HepG2 (cell line): Measurements from ENCODE around the gene PDE5A. TPM values are rescaled to one million over a fixed set of nuclear protein-coding genes. Genes with fewer than 3 reads are reported as not detected.

ENCODE experiments used
- AHDC1 ChIP-seq: sonication (generic); formaldehyde crosslinking; IDR thresholded peaks from 2 replicates; pipeline ENCODE4 v1.5.1; 2020; ENCODE audit warnings: mild to moderate bottlenecking, missing genetic modification reagents, borderline replicate concordance
- ARID5B ChIP-seq: IDR thresholded peaks from 2 replicates; pipeline ENCODE4 v1.4.0; 2020; ENCODE audit warnings: mild to moderate bottlenecking, missing genetic modification reagents
- ATF5 ChIP-seq: sonication (generic); formaldehyde crosslinking; IDR thresholded peaks from 2 replicates; pipeline ENCODE4 v1.4.0; 2020; ENCODE audit warnings: mild to moderate bottlenecking, low read depth, missing genetic modification reagents
- CHD2 ChIP-seq: IDR thresholded peaks from 2 replicates; pipeline ENCODE4 v1.6.1; 2011; ENCODE audit warnings: low read depth, low read length, improper control_type of control experiment
- FOSL2 ChIP-seq: sonication (generic); formaldehyde crosslinking; IDR thresholded peaks from 2 replicates; pipeline ENCODE4 v1.4.0; 2020; ENCODE audit warnings: missing genetic modification reagents
- HDAC2 ChIP-seq: sonication (generic); formaldehyde crosslinking; IDR thresholded peaks from 2 replicates; pipeline ENCODE4 v1.4.0; 2020; ENCODE audit warnings: missing genetic modification reagents
- HES4 ChIP-seq: sonication (generic); formaldehyde crosslinking; IDR thresholded peaks from 2 replicates; pipeline ENCODE4 v1.9.0; 2021; ENCODE audit warnings: mild to moderate bottlenecking, missing genetic modification reagents, borderline replicate concordance
- HOMEZ ChIP-seq: IDR thresholded peaks from 2 replicates; pipeline ENCODE4 v1.6.1; 2016; ENCODE audit warnings: low read depth
- MED1 ChIP-seq: sonication (generic); formaldehyde crosslinking; IDR thresholded peaks from 2 replicates; pipeline ENCODE4 v1.4.0; 2020; ENCODE audit warnings: missing genetic modification reagents
- PPARG ChIP-seq: conservative IDR thresholded peaks from 2 replicates; pipeline ENCODE4 v1.6.1; 2016; ENCODE audit warnings: missing biosample characterization, missing genetic modification reagents
- SALL1 ChIP-seq: sonication (generic); formaldehyde crosslinking; IDR thresholded peaks from 2 replicates; pipeline ENCODE4 v1.8.0; 2022; ENCODE audit warnings: mild to moderate bottlenecking, missing genetic modification reagents
- TEAD3 ChIP-seq: optimal IDR thresholded peaks from 2 replicates; pipeline ENCODE3; 2016; ENCODE audit warnings: borderline replicate concordance
- THRA ChIP-seq: sonication (generic); formaldehyde crosslinking; IDR thresholded peaks from 2 replicates; pipeline ENCODE4 v1.4.0; 2020; ENCODE audit warnings: missing genetic modification reagents, borderline replicate concordance
- ZNF124 ChIP-seq: sonication (generic); formaldehyde crosslinking; IDR thresholded peaks from 2 replicates; pipeline ENCODE4 v1.4.0; 2020; ENCODE audit warnings: missing genetic modification reagents
- ZNF431 ChIP-seq: sonication (generic); formaldehyde crosslinking; IDR thresholded peaks from 2 replicates; pipeline ENCODE4 v1.9.0; 2022; ENCODE audit warnings: missing genetic modification reagents, low read depth, mild to moderate bottlenecking, borderline replicate concordance
- ZNF552 ChIP-seq: sonication (generic); formaldehyde crosslinking; IDR thresholded peaks from 2 replicates; pipeline ENCODE4 v1.9.0; 2022; ENCODE audit warnings: missing genetic modification reagents, mild to moderate bottlenecking, borderline replicate concordance
- polyA plus RNA-seq, 8 experiments: library from polyadenylated mRNA; depleted of rRNA in 3 of 8; stranded (reverse) in 7 of 8; unstranded in 1 of 8; fragments of >200 nt; fragmentation: Illumina TruSeq in 4 of 8; extraction: Trizol in 4 of 8; gene quantifications; 2 replicates each; pipeline versions ENCODE4 v1.2.1 to v1.2.3, GENCODE V29; 2011 to 2016; ENCODE audit warnings: low read depth in 4 of 8, missing spikeins in 1 of 8, mixed read lengths in 1 of 8; ENCODE audit not compliant: insufficient read depth in 1 of 8
- total RNA-seq, 5 experiments: library from RNA; depleted of rRNA; stranded (reverse); fragments of >200 nt; fragmentation: Illumina TruSeq; extraction: Trizol; gene quantifications; 2 replicates each; pipeline ENCODE4 v1.2.3, GENCODE V29; 2016; ENCODE audit warnings: low read depth in 1 of 5

Gene PDE5A
- total and polyA plus RNA-seq, 2 of the 13 experiments (the other 11 are each of a cell fraction or from before 2014, with no cell fraction given), result 0.22 to 0.44 TPM

- TF ChIP-seq HOMEZ (CRISPR knock-in tag) (peak; percentile 86), TEAD3 (CRISPR knock-in tag) (peak; percentile 96), ARID5B (CRISPR knock-in tag) (peak; percentile 91), MED1 (CRISPR knock-in tag) (peak; percentile 70), ATF5 (CRISPR knock-in tag) (no peak), THRA (CRISPR knock-in tag) (peak; percentile 36; the same call in 1 of the 2 replicates), ZNF431 (no peak), AHDC1 (peak; percentile 70; the same call in 1 of the 2 replicates), ZNF124 (no peak), HES4 (CRISPR knock-in tag) (no peak), CHD2 (no peak), FOSL2 (CRISPR knock-in tag) (peak; percentile 92), HDAC2 (CRISPR knock-in tag) (peak; percentile 58; the same call in 1 of the 2 replicates), PPARG (peak; percentile 44; the same call in 1 of the 2 replicates), ZNF552 (no peak), SALL1 (CRISPR knock-in tag) (peak; percentile 67; the same call in 1 of the 2 replicates)
Measured at GRCh38 chr4:119525005-119525749, 103.4 kb downstream of the PDE5A start (continued).
